ENCODE results near the gene MYADM. TPM values are rescaled to one million over a fixed set of nuclear protein-coding genes. Genes with fewer than 3 reads are reported as not detected.

MYADM gene
- total and polyA plus RNA-seq, 2 of the 13 experiments (the other 11 are each of a cell fraction or from before 2014, with no cell fraction given), result 19.9 to 38.1 TPM

DNA sequence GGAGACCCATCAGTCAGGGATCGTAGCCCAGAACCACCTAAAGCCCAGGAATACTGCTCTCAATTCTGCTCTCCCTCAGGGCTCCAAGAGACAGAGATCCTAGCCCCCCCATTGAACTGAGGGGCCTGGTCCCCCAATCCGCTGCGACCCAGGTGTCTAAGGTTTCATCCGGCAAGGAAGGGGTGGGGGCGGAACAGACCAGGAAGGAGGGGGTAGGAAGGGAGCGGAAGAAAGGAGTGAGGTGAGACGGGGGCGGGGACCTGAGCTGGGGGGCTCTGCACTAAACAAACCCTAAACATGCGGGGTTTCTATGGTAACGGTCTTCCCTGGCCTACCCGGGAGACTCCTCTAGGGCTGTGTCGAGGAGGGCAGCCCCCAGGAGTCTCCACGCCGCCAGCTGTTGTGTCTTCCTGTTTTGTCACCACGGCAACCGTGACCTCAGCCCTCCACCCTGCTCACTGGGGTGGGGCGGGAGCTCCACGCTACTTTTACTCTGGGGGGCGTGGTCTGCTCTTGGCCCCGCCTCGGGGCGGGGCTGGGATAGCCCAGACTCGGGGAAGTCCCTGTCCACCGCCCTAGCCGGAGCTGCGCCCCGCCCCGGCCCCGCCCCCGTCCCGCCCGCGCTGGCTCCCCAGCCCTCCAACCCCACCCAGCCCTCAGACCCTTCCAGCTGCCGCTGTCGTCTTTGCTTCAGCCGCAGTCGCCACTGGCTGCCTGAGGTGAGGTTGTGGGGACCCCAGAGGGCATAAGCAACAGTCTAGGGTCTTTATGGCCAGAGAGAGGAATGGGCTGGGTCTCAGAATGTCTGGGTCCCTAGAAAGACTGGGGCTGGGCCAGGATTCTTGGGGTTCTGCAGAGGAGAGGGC is at the start of gene MYADM (continued):
- TF ChIP-seq CENPBD1 (CRISPR knock-in tag; IDR thresholded peaks at IDR 0.05; ENCODE audit: borderline replicate concordance, low read depth) (no peak), ZNF780A (CRISPR knock-in tag; IDR thresholded peaks at IDR 0.05) (no peak), CEBPG (CRISPR knock-in tag; IDR thresholded peaks at IDR 0.05) (no peak), ZBTB14 (CRISPR knock-in tag; IDR thresholded peaks at IDR 0.05) (no peak), HNRNPH1 (optimal IDR thresholded peaks at IDR 0.05; ENCODE audit: low read depth, low read length) (no peak), BRD4 (CRISPR knock-in tag; IDR thresholded peaks at IDR 0.05) (no peak), SMYD3 (CRISPR knock-in tag; IDR thresholded peaks at IDR 0.05) (no peak), ZNF672 (CRISPR knock-in tag; IDR thresholded peaks at IDR 0.05) (no peak), ZNF563 (CRISPR knock-in tag; IDR thresholded peaks at IDR 0.05) (no peak), ZNF670 (CRISPR knock-in tag; IDR thresholded peaks at IDR 0.05; ENCODE audit: borderline replicate concordance) (0 out of 2 replicates have a peak, but pooled peaks have one; percentile 32), RFX1 (IDR thresholded peaks at IDR 0.05) (peak; percentile 96), EHMT2 (IDR thresholded peaks at IDR 0.05; ENCODE audit: borderline replicate concordance, low read depth, low read length) (no peak), ATF2 (CRISPR knock-in tag; IDR thresholded peaks at IDR 0.05) (0 out of 2 replicates have a peak, but pooled peaks have one; percentile 23), SIN3A (IDR thresholded peaks at IDR 0.05; ENCODE audit: borderline replicate concordance, low read depth, low read length) (peak; percentile 97), ZNF264 (CRISPR knock-in tag; IDR thresholded peaks at IDR 0.05) (no peak), KDM3A (CRISPR knock-in tag; IDR thresholded peaks at IDR 0.05; ENCODE audit: low read depth) (no peak), GTF3A (CRISPR knock-in tag; conservative IDR thresholded peaks at IDR 0.05) (no peak), MYNN (CRISPR knock-in tag; IDR thresholded peaks at IDR 0.05; ENCODE audit: low read depth) (no peak), DNMT1 (CRISPR knock-in tag; IDR thresholded peaks at IDR 0.05) (no peak), KDM5A (IDR thresholded peaks at IDR 0.05; ENCODE audit: borderline replicate concordance, low read length) (no peak), CENPT (CRISPR knock-in tag; IDR thresholded peaks at IDR 0.05; ENCODE audit: low read depth) (no peak), THYN1 (CRISPR knock-in tag; IDR thresholded peaks at IDR 0.05; ENCODE audit: borderline replicate concordance, low read depth) (no peak), MBD4 (IDR thresholded peaks at IDR 0.05; ENCODE audit: borderline replicate concordance, low read length) (no peak), SMAD1 (CRISPR knock-in tag; IDR thresholded peaks at IDR 0.05; ENCODE audit: borderline replicate concordance, low read depth) (peak; percentile 59; the same call in 1 of the 2 replicates), HMG20A (CRISPR knock-in tag; IDR thresholded peaks at IDR 0.05; ENCODE audit: borderline replicate concordance) (no peak; the same call in 1 of the 2 replicates), ATRX (CRISPR knock-in tag; IDR thresholded peaks at IDR 0.05; ENCODE audit: borderline replicate concordance) (no peak), ZNF510 (CRISPR knock-in tag; IDR thresholded peaks at IDR 0.05; ENCODE audit: low read depth) (0 out of 2 replicates have a peak, but pooled peaks have one; percentile 67), ZNF124 (CRISPR knock-in tag; IDR thresholded peaks at IDR 0.05) (no peak), MBNL3 (CRISPR knock-in tag; conservative IDR thresholded peaks at IDR 0.05) (no peak)

Measured in HepG2 (cell line).